OCI-LY3 (cell line): ENCODE results near the gene TTF2.

ENCODE experiments used
- H2AFZ ChIP-seq: fragments of 200-600, 300-600 bp; shearing (Covaris generic); 2 replicates; pipeline ENCODE4 v1.6.0; 2014; ENCODE audit warnings: antibody characterized with exemption, low read depth, low read length
- H3K27ac ChIP-seq: fragments of 200-600, 300-600 bp; sonication (generic); 2 replicates; pipeline ENCODE4 v1.5.1; 2014; ENCODE audit warnings: mild to moderate bottlenecking, low read length, moderate library complexity, mixed read lengths
- H3K27me3 ChIP-seq: fragments of 200-600, 300-600 bp; sonication (generic); 2 replicates; pipeline ENCODE4 v1.6.1; 2014; ENCODE audit warnings: low read depth, low read length, mixed read lengths
- H3K36me3 ChIP-seq: fragments of 200-600, 300-600 bp; sonication (generic); replicated peaks from 2 replicates; pipeline ENCODE3; 2014; ENCODE audit warnings: low read depth, low read length, mixed read lengths
- H3K4me1 ChIP-seq: fragments of 300-600, 200-600 bp; sonication (generic); 2 replicates; pipeline ENCODE4 v1.6.1; 2014; ENCODE audit warnings: low read length, mixed read lengths
- H3K4me2 ChIP-seq: fragments of 200-600, 300-600 bp; sonication (generic); 2 replicates; pipeline ENCODE4 v1.6.1; 2014; ENCODE audit warnings: low read length, mixed read lengths
- H3K4me3 ChIP-seq: fragments of 300-600, 200-600 bp; sonication (generic); 2 replicates; pipeline ENCODE4 v1.5.1; 2014; ENCODE audit warnings: antibody characterized with exemption, mild to moderate bottlenecking, low read length, moderate library complexity
- H3K79me2 ChIP-seq: fragments of 300-600, 200-600 bp; shearing (Covaris generic); 2 replicates; pipeline ENCODE4 v1.6.1; 2014; ENCODE audit warnings: mild to moderate bottlenecking, low read length, mixed read lengths
- H3K9ac ChIP-seq: fragments of 300-600, 200-600 bp; shearing (Covaris generic); 2 replicates; pipeline ENCODE4 v1.6.0; 2014; ENCODE audit warnings: mild to moderate bottlenecking, low read length, moderate library complexity
- H3K9me3 ChIP-seq: fragments of 200-600, 300-600 bp; shearing (Covaris generic); 2 replicates; pipeline ENCODE4 v1.6.1; 2014; ENCODE audit warnings: low read length, mixed read lengths; ENCODE audit not compliant: insufficient read depth
- H4K20me1 ChIP-seq: fragments of 200-600, 300-600 bp; sonication (generic); 2 replicates; pipeline ENCODE4 v1.6.1; 2016; ENCODE audit warnings: low read length, mixed read lengths; ENCODE audit not compliant: insufficient read depth
- CTCF ChIP-seq: fragments of 200-600, 300-600 bp; sonication (generic); IDR thresholded peaks from 2 replicates; pipeline ENCODE4 v1.5.1; 2014; ENCODE audit warnings: antibody characterized with exemption, low read length, low read depth
- EZH2phosphoT487 ChIP-seq: fragments of 200-600 bp; shearing (Covaris generic); IDR thresholded peaks from 2 replicates; pipeline ENCODE4 v1.6.1; 2018; ENCODE audit warnings: antibody characterized with exemption, mixed run types, low read depth

TTF2 gene

DNA sequence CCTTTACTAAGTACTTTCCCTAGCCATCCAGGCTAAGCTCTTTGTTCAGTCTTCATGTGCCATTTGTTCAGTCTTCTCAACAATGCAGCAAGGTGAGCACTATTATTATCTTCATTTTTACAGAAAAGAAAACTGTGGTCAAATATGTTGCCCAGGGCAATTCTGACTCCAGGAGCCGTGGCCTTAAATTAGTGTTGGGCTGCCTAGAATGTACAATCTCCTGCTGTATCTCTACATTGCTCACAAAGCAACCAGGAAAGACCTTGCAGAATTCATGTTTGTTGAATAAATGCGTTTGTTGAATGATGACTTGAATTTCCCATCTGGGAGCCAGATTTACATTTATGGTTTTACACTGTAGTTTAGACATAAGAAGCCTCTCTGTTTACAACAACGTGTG lies 44.4 kb upstream of the TTF2 start:
- Histone ChIP-seq H4K20me1 (no peaks in the 10 kb centered on the region), H3K27ac (no peak overlapping the region), H3K36me3 (no peaks in the 10 kb centered on the region), H2AFZ (no peak overlapping the region), H3K9me3 (no peaks in the 10 kb centered on the region), H3K4me1 (peaks cover 12% of the 10 kb centered on the region), H3K9ac (no peak overlapping the region), H3K4me2 (peak overlapping the region; percentile 50), H3K79me2 (no peaks in the 10 kb centered on the region), H3K27me3 (no peaks in the 10 kb centered on the region), H3K4me3 (no peak overlapping the region)
- TF ChIP-seq EZH2phosphoT487: no peak
- TF ChIP-seq CTCF: no peak

DNA sequence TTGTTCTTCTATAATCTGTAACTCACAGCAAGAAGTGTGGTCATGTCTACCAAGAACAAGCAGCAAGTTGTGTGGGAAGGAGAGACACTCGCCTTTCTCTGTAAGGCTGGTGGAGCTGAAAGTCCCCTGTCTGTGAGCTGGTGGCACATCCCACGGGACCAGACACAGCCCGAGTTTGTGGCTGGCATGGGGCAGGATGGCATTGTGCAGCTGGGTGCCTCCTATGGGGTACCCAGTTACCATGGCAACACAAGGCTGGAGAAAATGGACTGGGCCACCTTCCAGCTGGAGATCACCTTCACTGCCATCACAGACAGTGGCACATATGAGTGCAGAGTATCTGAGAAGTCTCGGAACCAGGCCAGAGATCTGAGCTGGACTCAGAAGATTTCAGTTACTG lies 43.1 kb upstream of the TTF2 start:
- H3K27ac ChIP-seq: no peak overlapping the region
- H3K4me1 ChIP-seq: peaks cover 12% of the 10 kb centered on the region
- no peaks in the 10 kb centered on the region for H3K36me3 ChIP-seq
- TF ChIP-seq CTCF: no peak
- TF ChIP-seq EZH2phosphoT487: no peak
- no peaks in the 10 kb centered on the region for H3K27me3 ChIP-seq
- no peak overlapping the region for H3K9ac ChIP-seq
- H3K4me3 ChIP-seq: no peak overlapping the region
- no peak overlapping the region for H2AFZ ChIP-seq
- H4K20me1 ChIP-seq: no peaks in the 10 kb centered on the region
- no peaks in the 10 kb centered on the region for H3K9me3 ChIP-seq
- H3K4me2 ChIP-seq: no peak overlapping the region
- H3K79me2 ChIP-seq: no peaks in the 10 kb centered on the region

- Histone ChIP-seq H3K27ac (no peak overlapping the region), H4K20me1 (no peaks in the 10 kb centered on the region), H3K4me2 (no peak overlapping the region), H3K79me2 (no peaks in the 10 kb centered on the region), H2AFZ (no peak overlapping the region), H3K4me1 (peaks cover 12% of the 10 kb centered on the region), H3K36me3 (no peaks in the 10 kb centered on the region), H3K9ac (no peak overlapping the region), H3K27me3 (no peaks in the 10 kb centered on the region), H3K9me3 (no peaks in the 10 kb centered on the region), H3K4me3 (no peak overlapping the region)
- no peak for TF ChIP-seq CTCF
These were observed 42.5 kb upstream of the TTF2 start for GRCh38 chr1:117017648-117018047.

DNA sequence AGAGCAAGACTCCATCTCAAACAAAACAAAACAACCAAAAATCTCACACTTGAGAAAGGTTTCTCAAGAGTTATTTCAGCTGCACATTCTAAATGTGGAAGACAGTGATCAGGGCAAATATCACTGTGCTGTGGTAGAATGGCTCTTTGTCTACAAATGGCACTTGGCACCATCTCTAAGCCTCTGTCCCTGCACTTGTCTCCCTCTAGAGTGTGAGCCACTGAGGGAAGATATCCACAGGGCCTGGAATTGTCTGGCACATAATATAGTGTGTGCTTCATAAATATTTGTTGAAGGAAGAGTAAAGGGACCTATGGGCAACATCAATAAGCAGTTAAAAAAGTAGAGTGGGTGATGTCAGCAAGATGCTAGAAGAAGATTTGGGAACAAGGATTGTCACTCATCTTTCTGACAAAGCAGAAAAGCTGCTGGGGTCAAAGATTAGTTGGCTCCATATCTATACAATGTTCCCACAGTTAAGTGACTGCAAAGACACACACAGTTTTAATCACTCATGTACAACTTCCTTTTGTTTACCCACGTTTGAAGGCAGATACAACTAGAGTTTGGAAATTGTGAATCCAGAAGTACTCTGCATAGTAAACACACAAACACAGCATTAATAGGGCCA lies 39.5 kb upstream of the TTF2 start:
- no peak overlapping the region for H3K4me3 ChIP-seq
- no peaks in the 10 kb centered on the region for H3K9me3 ChIP-seq
- no peaks in the 10 kb centered on the region for H3K27me3 ChIP-seq
- no peak overlapping the region for H2AFZ ChIP-seq
- H3K27ac ChIP-seq: no peak overlapping the region
- H4K20me1 ChIP-seq: no peaks in the 10 kb centered on the region
- TF ChIP-seq EZH2phosphoT487 (no peak), CTCF (no peak)
- no peaks in the 10 kb centered on the region for H3K79me2 ChIP-seq
- H3K9ac ChIP-seq: no peak overlapping the region
- no peaks in the 10 kb centered on the region for H3K36me3 ChIP-seq
- no peak overlapping the region for H3K4me2 ChIP-seq
- H3K4me1 ChIP-seq: peaks cover 8% of the 10 kb centered on the region
